H1 (cell line): Measurements from ENCODE around the gene TSEN2. TPM values are rescaled to one million over a fixed set of nuclear protein-coding genes. Genes with fewer than 3 reads are reported as not detected.

ENCODE experiments used
- CTCF ChIA-PET: fragments of 300-600 bp; sonication (Branson Sonifier 250); formaldehyde crosslinking; loops from one replicate; lab custom pipeline; 2021; ENCODE audit not compliant: partially characterized antibody; lab: Charles Lee
- POLR2A ChIA-PET: fragments of 300-600 bp; sonication (Branson Sonifier 250); formaldehyde crosslinking; loops from one replicate; lab custom pipeline; 2021; ENCODE audit warnings: inconsistent platforms; ENCODE audit not compliant: partially characterized antibody; lab: Charles Lee
- DNase-seq, 2 experiments: peaks; one replicate each; pipeline versions ENCODE4 v3.0.0 to v3.0.0-alpha.2; 2010 to 2022; ENCODE audit warnings: low spot score in 2 of 2, low read depth in 1 of 2, mixed read lengths in 1 of 2
- FAIRE-seq: peaks from 2 replicates; lab custom pipeline; 2011; peaks lifted over from hg19 to GRCh38; lab: Jason Lieb, UNC
- H2AFZ ChIP-seq: 2 replicates; pipeline ENCODE4 v1.8.1; 2012; ENCODE audit warnings: low read length, inconsistent platforms
- H2AK5ac ChIP-seq: 2 replicates; pipeline ENCODE4 v1.6.1; 2013; ENCODE audit warnings: low read depth, low read length
- H2BK120ac ChIP-seq: replicated peaks from 2 replicates; pipeline ENCODE3; 2013; ENCODE audit warnings: low read depth, low read length, inconsistent platforms
- H2BK12ac ChIP-seq: 2 replicates; pipeline ENCODE4 v1.6.1; 2013; ENCODE audit warnings: low read depth, low read length
- H2BK15ac ChIP-seq: 2 replicates; pipeline ENCODE4 v1.6.1; 2013; ENCODE audit warnings: low read length
- H2BK20ac ChIP-seq: 2 replicates; pipeline ENCODE4 v1.6.1; 2013; ENCODE audit warnings: low read length
- H2BK5ac ChIP-seq: 2 replicates; pipeline ENCODE4 v1.6.1; 2013; ENCODE audit warnings: low read depth, low read length
- H3K14ac ChIP-seq: 2 replicates; pipeline ENCODE4 v1.6.1; 2013; ENCODE audit warnings: inconsistent platforms; ENCODE audit not compliant: insufficient read length
- H3K18ac ChIP-seq: 2 replicates; pipeline ENCODE4 v1.6.1; 2013; ENCODE audit warnings: low read length; ENCODE audit errors: extremely low read depth
- H3K23ac ChIP-seq: 2 replicates; pipeline ENCODE4 v1.6.1; 2013; ENCODE audit warnings: inconsistent platforms; ENCODE audit not compliant: insufficient read length
- H3K23me2 ChIP-seq: 2 replicates; pipeline ENCODE4 v1.6.1; 2013; ENCODE audit warnings: low read depth, low read length
- H3K27ac ChIP-seq: 2 replicates; pipeline ENCODE4 v1.6.1; 2011; ENCODE audit warnings: low read depth, low read length, inconsistent platforms
- H3K27me3 ChIP-seq, 4 experiments: replicated peaks in 1 of 4; 1 replicate in 1 of 4; 2 replicates in 3 of 4; pipeline versions ENCODE4 v1.6.1 to v1.8.1; 2011 to 2013; ENCODE audit warnings: low read length in 3 of 4, mild to moderate bottlenecking in 3 of 4, inconsistent platforms in 2 of 4, mixed read lengths in 2 of 4, moderate library complexity in 1 of 4; ENCODE audit not compliant: control insufficient read depth in 3 of 4, insufficient read depth in 3 of 4; ENCODE audit errors: extremely low read depth in 1 of 4
- H3K36me3 ChIP-seq, 4 experiments: 2 replicates each; pipeline versions ENCODE4 v1.6.1 to v1.8.1; 2011 to 2013; ENCODE audit warnings: mild to moderate bottlenecking in 4 of 4, low read length in 3 of 4, moderate library complexity in 2 of 4, control low read depth in 1 of 4, inconsistent platforms in 1 of 4; ENCODE audit not compliant: insufficient read depth in 4 of 4, control insufficient read depth in 2 of 4
- H3K4ac ChIP-seq: replicated peaks from 2 replicates; pipeline ENCODE3; 2013; ENCODE audit warnings: low read length, low read depth, mixed read lengths, inconsistent platforms; ENCODE audit not compliant: insufficient read length
- H3K4me1 ChIP-seq, 4 experiments: replicated peaks in 1 of 4; 1 replicate in 1 of 4; 2 replicates in 3 of 4; pipeline versions ENCODE4 v1.6.1 to v1.8.1; 2011 to 2013; ENCODE audit warnings: low read length in 3 of 4, inconsistent platforms in 2 of 4, mixed read lengths in 1 of 4; ENCODE audit not compliant: insufficient read depth in 4 of 4, control insufficient read depth in 3 of 4
- H3K4me2 ChIP-seq, 2 experiments: 2 replicates each; pipeline versions ENCODE4 v1.6.1 to v1.8.1; 2011 to 2013; ENCODE audit warnings: low read depth in 2 of 2, low read length in 2 of 2, control low read depth in 1 of 2, inconsistent platforms in 1 of 2, mild to moderate bottlenecking in 1 of 2; ENCODE audit not compliant: insufficient read depth in 1 of 2
- H3K4me3 ChIP-seq, 4 experiments: fragments of 200-600, 300-600 bp in 1 of 4; sonication (generic), shearing (Covaris generic), sonication (Bioruptor Twin) in 1 of 4; 2 replicates each; pipeline versions ENCODE4 v1.5.1 to v1.8.1; 2011 to 2016; ENCODE audit warnings: low read length in 4 of 4, low read depth in 3 of 4, control low read depth in 2 of 4, inconsistent platforms in 2 of 4, mild to moderate bottlenecking in 2 of 4, mixed read lengths in 1 of 4, moderate library complexity in 1 of 4; ENCODE audit not compliant: insufficient read depth in 2 of 4; ENCODE audit errors: extremely low read depth in 1 of 4
- H3K56ac ChIP-seq: replicated peaks from 2 replicates; pipeline ENCODE3; 2013; ENCODE audit warnings: low read depth, mild to moderate bottlenecking, mixed read lengths, low read length, inconsistent platforms; ENCODE audit not compliant: insufficient read length
- H3K79me1 ChIP-seq: 2 replicates; pipeline ENCODE4 v1.6.1; 2013; ENCODE audit warnings: low read depth, low read length, control low read depth
- H3K79me2 ChIP-seq, 2 experiments: 2 replicates each; pipeline versions ENCODE4 v1.6.1 to v1.8.1; 2012 to 2013; ENCODE audit warnings: low read length in 2 of 2, mild to moderate bottlenecking in 2 of 2, inconsistent platforms in 1 of 2; ENCODE audit not compliant: insufficient read depth in 2 of 2, control insufficient read depth in 1 of 2
- H3K9ac ChIP-seq, 4 experiments: replicated peaks in 1 of 4; 1 replicate in 1 of 4; 2 replicates in 3 of 4; pipeline versions ENCODE4 v1.6.1 to v1.8.1; 2011 to 2013; ENCODE audit warnings: low read depth in 3 of 4, low read length in 3 of 4, control low read depth in 2 of 4, mild to moderate bottlenecking in 2 of 4, moderate library complexity in 2 of 4, inconsistent platforms in 1 of 4; ENCODE audit errors: extremely low read depth in 1 of 4
- H3K9me3 ChIP-seq, 2 experiments: 2 replicates each; pipeline versions ENCODE4 v1.6.1 to v1.8.1; 2012 to 2013; ENCODE audit warnings: mild to moderate bottlenecking in 2 of 2, moderate library complexity in 2 of 2, control low read depth in 1 of 2, inconsistent platforms in 1 of 2, low read depth in 1 of 2, low read length in 1 of 2, mixed read lengths in 1 of 2; ENCODE audit not compliant: insufficient read depth in 2 of 2
- H4K20me1 ChIP-seq, 2 experiments: replicated peaks in 1 of 2; 2 replicates each; pipeline versions ENCODE3 to v1.8.1; 2011 to 2013; ENCODE audit warnings: inconsistent platforms in 2 of 2, low read length in 2 of 2, mild to moderate bottlenecking in 1 of 2; ENCODE audit not compliant: insufficient read depth in 2 of 2, control insufficient read depth in 1 of 2
- H4K5ac ChIP-seq: 2 replicates; pipeline ENCODE4 v1.6.1; 2013; ENCODE audit warnings: low read length, low read depth, mixed read lengths, inconsistent platforms; ENCODE audit not compliant: insufficient read length
- H4K8ac ChIP-seq: 2 replicates; pipeline ENCODE4 v1.8.0; 2013; ENCODE audit warnings: mild to moderate bottlenecking, moderate library complexity, low read length, inconsistent platforms; ENCODE audit not compliant: insufficient read depth; ENCODE audit errors: extremely low read depth
- H4K91ac ChIP-seq: replicated peaks from 2 replicates; pipeline ENCODE3; 2013; ENCODE audit warnings: low read length, mixed read lengths, inconsistent platforms; ENCODE audit not compliant: insufficient read length
- ASH2L ChIP-seq: fragments of 200-600, 300-600 bp; sonication (generic); IDR thresholded peaks from one replicate; pipeline ENCODE4 v1.7.1; 2017; ENCODE audit warnings: low read length
- BCL11A ChIP-seq, 2 experiments: IDR thresholded peaks; one replicate each; pipeline ENCODE4 v1.6.1; 2011; ENCODE audit warnings: low read depth in 2 of 2, low read length in 2 of 2, mild to moderate bottlenecking in 2 of 2
- FOSL1 ChIP-seq: IDR thresholded peaks from 2 replicates; pipeline ENCODE4 v1.6.1; 2011; ENCODE audit warnings: mild to moderate bottlenecking, low read depth, low read length, moderate library complexity; ENCODE audit not compliant: insufficient read depth
- GABPA ChIP-seq: IDR thresholded peaks from 2 replicates; pipeline ENCODE4 v1.6.1; 2011; ENCODE audit warnings: mild to moderate bottlenecking, low read length, moderate library complexity, borderline replicate concordance; ENCODE audit not compliant: insufficient read depth
- JUND ChIP-seq: IDR thresholded peaks from 2 replicates; pipeline ENCODE4 v1.6.1; 2011; ENCODE audit warnings: mild to moderate bottlenecking, improper control_type of control experiment, low read length
- POLR2A ChIP-seq, 2 experiments: IDR thresholded peaks; 1 replicate in 1 of 2; 2 replicates in 1 of 2; pipeline ENCODE4 v1.6.1; 2011; ENCODE audit warnings: low read depth in 2 of 2, low read length in 2 of 2, mild to moderate bottlenecking in 2 of 2; ENCODE audit errors: control extremely low read depth in 1 of 2
- RAD21 ChIP-seq, 2 experiments: IDR thresholded peaks in 1 of 2; conservative IDR thresholded peaks in 1 of 2; 2 replicates each; pipeline ENCODE4 v1.6.1; 2011; ENCODE audit warnings: low read depth in 2 of 2, low read length in 2 of 2, improper control_type of control experiment in 1 of 2, inconsistent platforms in 1 of 2, mild to moderate bottlenecking in 1 of 2, moderate library complexity in 1 of 2
- TAF7 ChIP-seq: optimal IDR thresholded peaks from 2 replicates; pipeline ENCODE3; 2011; ENCODE audit warnings: low read depth, mild to moderate bottlenecking, inconsistent platforms, low read length, moderate library complexity, borderline replicate concordance
- ZNF274 ChIP-seq: IDR thresholded peaks from 2 replicates; pipeline ENCODE4 v1.7.0; 2012; ENCODE audit warnings: low read length, borderline replicate concordance; ENCODE audit errors: extremely low read depth
- WGBS, 2 experiments: shearing (Covaris generic) in 1 of 2; methylation state at CpG; one replicate each; pipeline versions ENCODE4 v1.1.6 to v1.1.7; 2013 to 2015; ENCODE audit warnings: low lambda C conversion rate in 2 of 2, mixed read lengths in 2 of 2, inconsistent platforms in 1 of 2, low coverage in 1 of 2, missing lambda C conversion rate in 1 of 2; ENCODE audit not compliant: insufficient replicate concordance in 2 of 2, insufficient coverage in 1 of 2, insufficient read length in 1 of 2; ENCODE audit errors: extremely low coverage in 1 of 2, missing lambda C conversion rate in 1 of 2; 5-methylcytosine and 5-hydroxymethylcytosine counted together
- polyA plus RNA-seq, 7 experiments: library from polyadenylated mRNA; depleted of rRNA in 3 of 7; stranded (reverse) in 5 of 7; unstranded in 2 of 7; fragments of >200 nt in 5 of 7; fragments of 200-250 nt in 2 of 7; gene quantifications; 1 replicate in 5 of 7; 2 replicates in 1 of 7; 4 replicates in 1 of 7; pipeline versions ENCODE4 v1.2.1 to v1.2.3, GENCODE V29; 2011 to 2013; ENCODE audit warnings: missing spikeins in 2 of 7, mixed read lengths in 2 of 7
- total RNA-seq: library from RNA; stranded (reverse); fragmentation: NEBNext Ultra II Directional; extraction: Animal tissue kit (Norgen Biotek cat#: 25700); gene quantifications from 2 replicates; pipeline ENCODE4 v1.2.1, GENCODE V29; 2021
- TF ChIP-seq, protein P1 (sequence below), 3 experiments: IDR thresholded peaks; 1 replicate in 2 of 3; 2 replicates in 1 of 3; pipeline versions ENCODE4 v1.5.1 to v1.6.1; 2011; ENCODE audit warnings: low read length in 3 of 3, mild to moderate bottlenecking in 3 of 3, inconsistent platforms in 2 of 3, low read depth in 1 of 3, moderate library complexity in 1 of 3; ENCODE audit not compliant: insufficient read depth in 1 of 3; ENCODE audit errors: control extremely low read depth in 1 of 3

Gene TSEN2
- total and polyA plus RNA-seq, 2 of the 8 experiments (the other 6 are each of a cell fraction or from before 2014, with no cell fraction given): 16.1 to 22.4 TPM

DNA sequence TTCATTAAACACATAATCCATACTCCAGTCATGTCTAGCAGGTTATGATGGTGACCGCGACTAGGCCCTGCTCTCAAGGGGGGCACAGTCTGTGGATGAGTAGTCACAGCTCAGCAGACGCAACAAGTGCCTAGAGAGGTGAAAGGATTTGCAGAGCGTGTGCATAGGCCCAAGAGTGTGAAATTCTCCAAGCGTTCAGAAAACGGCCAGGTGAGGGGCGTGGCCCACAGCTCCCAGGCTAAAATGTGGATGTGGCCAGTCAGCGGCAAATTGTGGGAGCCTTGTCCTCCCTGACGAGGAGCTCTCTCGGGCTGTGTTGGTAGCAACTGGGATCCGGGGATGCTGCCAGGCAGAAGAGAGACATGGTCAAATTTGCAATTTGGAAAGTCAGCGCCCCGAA is 46.4 kb upstream of the TSEN2 start:
- CTCF ChIA-PET: interaction anchor here (0.5 to 2.5 kb wide), 4 partner anchors 11 to 41 kb away, joined by 3 to 6 read pairs (median 4); no protein-coding TSS in a partner anchor
- H2BK12ac ChIP-seq: no peak overlapping the region
- H3K79me2 ChIP-seq: no peaks in the 10 kb centered on the region
- H3K18ac ChIP-seq: no peak overlapping the region
- no peaks in the 10 kb centered on the region for H3K36me3 ChIP-seq
- H3K23ac ChIP-seq: no peak overlapping the region
- no peaks in the 10 kb centered on the region for H3K79me1 ChIP-seq
- H2BK15ac ChIP-seq: no peak overlapping the region
- H3K23me2 ChIP-seq: no peaks in the 10 kb centered on the region
- no peak overlapping the region for H2AK5ac ChIP-seq
- no peak overlapping the region for H3K4ac ChIP-seq
- no peaks in the 10 kb centered on the region for H4K20me1 ChIP-seq
- no peak overlapping the region for H3K4me2 ChIP-seq
- 88% methylated on average over 13 of the region's 13 CpGs; no CpG with 5 or more reads in 1 of the 2 experiments for WGBS, 2 experiments
- no peak overlapping the region for H3K27ac ChIP-seq
- no peak overlapping the region for H2BK120ac ChIP-seq
- H3K56ac ChIP-seq: no peak overlapping the region
- H2AFZ ChIP-seq: no peak overlapping the region
- peaks cover 0 to 9% (median under 1%) of the 10 kb centered on the region in 4 experiments; a peak in 4 of 7 replicates for H3K4me1 ChIP-seq
- no peak overlapping the region for H4K91ac ChIP-seq
- H4K8ac ChIP-seq: no peak overlapping the region
- no peak overlapping the region for H3K4me3 ChIP-seq
- no peak for FAIRE-seq
- H3K27me3 ChIP-seq: no peaks in the 10 kb centered on the region; a peak in 2 of 7 replicates
- H2BK5ac ChIP-seq: no peak overlapping the region
- no peak overlapping the region for H3K9ac ChIP-seq
- POLR2A ChIA-PET: no interaction called here
- H3K14ac ChIP-seq: no peak overlapping the region
- no peaks in the 10 kb centered on the region for H3K9me3 ChIP-seq
- H2BK20ac ChIP-seq: no peak overlapping the region
- no peak overlapping the region for H4K5ac ChIP-seq
- DNase-seq: no peak
- no peak for TF ChIP-seq GABPA
- no peak for TF ChIP-seq TAF7
- no peak for TF ChIP-seq ZNF274
- no peak for TF ChIP-seq FOSL1
- TF ChIP-seq JUND: no peak
- TF ChIP-seq ASH2L: no peak
- no peak for TF ChIP-seq POLR2A (IDR thresholded peaks at IDR 0.05; ENCODE audit: control extremely low read depth in 1 of 2, low read depth in 2 of 2, low read length in 2 of 2)
- TF ChIP-seq, protein P1, sequence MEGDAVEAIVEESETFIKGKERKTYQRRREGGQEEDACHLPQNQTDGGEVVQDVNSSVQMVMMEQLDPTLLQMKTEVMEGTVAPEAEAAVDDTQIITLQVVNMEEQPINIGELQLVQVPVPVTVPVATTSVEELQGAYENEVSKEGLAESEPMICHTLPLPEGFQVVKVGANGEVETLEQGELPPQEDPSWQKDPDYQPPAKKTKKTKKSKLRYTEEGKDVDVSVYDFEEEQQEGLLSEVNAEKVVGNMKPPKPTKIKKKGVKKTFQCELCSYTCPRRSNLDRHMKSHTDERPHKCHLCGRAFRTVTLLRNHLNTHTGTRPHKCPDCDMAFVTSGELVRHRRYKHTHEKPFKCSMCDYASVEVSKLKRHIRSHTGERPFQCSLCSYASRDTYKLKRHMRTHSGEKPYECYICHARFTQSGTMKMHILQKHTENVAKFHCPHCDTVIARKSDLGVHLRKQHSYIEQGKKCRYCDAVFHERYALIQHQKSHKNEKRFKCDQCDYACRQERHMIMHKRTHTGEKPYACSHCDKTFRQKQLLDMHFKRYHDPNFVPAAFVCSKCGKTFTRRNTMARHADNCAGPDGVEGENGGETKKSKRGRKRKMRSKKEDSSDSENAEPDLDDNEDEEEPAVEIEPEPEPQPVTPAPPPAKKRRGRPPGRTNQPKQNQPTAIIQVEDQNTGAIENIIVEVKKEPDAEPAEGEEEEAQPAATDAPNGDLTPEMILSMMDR (IDR thresholded peaks at IDR 0.05; ENCODE audit: control extremely low read depth in 1 of 3, insufficient read depth in 1 of 3, low read depth in 1 of 3, low read length in 3 of 3): no peak
- no peak for TF ChIP-seq BCL11A (IDR thresholded peaks at IDR 0.05; ENCODE audit: low read depth in 2 of 2, low read length in 2 of 2)
- no peak for TF ChIP-seq RAD21 (IDR thresholded peaks at IDR 0.05 in 1 of 2, conservative IDR thresholded peaks at IDR 0.05 in 1 of 2; ENCODE audit: low read depth in 2 of 2, low read length in 2 of 2)
